C1 segment of cervical spinal cord (tissue), 14 donors: ENCODE results near the gene TRAF1.
"Not testable (repeated sequence)": the region's sequence is repeated elsewhere in the genome, so short reads cannot be mapped to it uniquely, and the experiment has no call there.

Source experiments
- DNase-seq, 14 donors: peaks; one replicate each; lab custom pipeline; 2025; lab: John Stamatoyannopoulos, UW

Gene TRAF1

GRCh38 chr9:120926397-120926928 lies at the start of gene TRAF1:
Gene TRAF1 (minus strand): TSS chr9:120926796. CDS start chr9:120926075, 721 bp downstream.
- DNase-seq = no peak

- no peak for DNase-seq
Measured at GRCh38 chr9:120974921-120975320, 48.3 kb upstream of the TRAF1 start.

- DNase-seq = no peak
Measured at GRCh38 chr9:120974181-120974580, 47.6 kb upstream of the TRAF1 start.

GRCh38 chr9:120971938-120972337 lies 45.3 kb upstream of the TRAF1 start:
- DNase-seq = no peak

- not testable (repeated sequence) for DNase-seq
Measured at GRCh38 chr9:120971471-120971870, 44.9 kb upstream of the TRAF1 start.

- no peak for DNase-seq
Measured at GRCh38 chr9:120970244-120970643, 43.6 kb upstream of the TRAF1 start.

- DNase-seq = no peak
Measured at GRCh38 chr9:120966013-120966369, 39.4 kb upstream of the TRAF1 start.

- peak in 6 of 14 donors; percentile 1 to 19 (median 10) for DNase-seq
Measured at GRCh38 chr9:120965344-120966012, 38.9 kb upstream of the TRAF1 start.

GRCh38 chr9:120961936-120962335 lies 35.3 kb upstream of the TRAF1 start:
- no peak for DNase-seq

GRCh38 chr9:120960001-120960400 lies 33.4 kb upstream of the TRAF1 start:
- no peak for DNase-seq

GRCh38 chr9:120956862-120957261 lies 30.3 kb upstream of the TRAF1 start:
- no peak for DNase-seq

GRCh38 chr9:120951960-120952618 lies 25.5 kb upstream of the TRAF1 start:
- DNase-seq = no peak

- no peak for DNase-seq
Measured at GRCh38 chr9:120950421-120951388, 24.1 kb upstream of the TRAF1 start.

GRCh38 chr9:120949290-120949689 lies 22.7 kb upstream of the TRAF1 start:
- no peak for DNase-seq

GRCh38 chr9:120948824-120949223 lies 22.2 kb upstream of the TRAF1 start:
- no peak for DNase-seq

GRCh38 chr9:120947222-120947621 lies 20.6 kb upstream of the TRAF1 start:
- DNase-seq = no peak

- no peak for DNase-seq
Measured at GRCh38 chr9:120946259-120946658, 19.7 kb upstream of the TRAF1 start.

- DNase-seq = no peak
Measured at GRCh38 chr9:120944948-120945347, 18.4 kb upstream of the TRAF1 start.

GRCh38 chr9:120944434-120944843 lies 17.8 kb upstream of the TRAF1 start:
- DNase-seq = no peak

GRCh38 chr9:120942186-120943001 lies 15.8 kb upstream of the TRAF1 start:
- DNase-seq = no peak
